PFSK-1 (cell line): Measurements from ENCODE around the gene FAH.

Experiments used
- FOXP2 ChIP-seq: optimal IDR thresholded peaks from 2 replicates; pipeline ENCODE3; 2011; ENCODE audit warnings: borderline replicate concordance, control low read depth, inconsistent platforms; ENCODE audit not compliant: insufficient read depth; ENCODE audit errors: extremely low read length, extremely low read depth
- POLR2AphosphoS5 ChIP-seq: IDR thresholded peaks from 2 replicates; pipeline ENCODE4 v1.6.1; 2012; ENCODE audit warnings: low read depth, mild to moderate bottlenecking, control low read depth, low read length, moderate library complexity
- REST ChIP-seq, 2 experiments: IDR thresholded peaks; 2 replicates each; pipeline versions ENCODE4 v1.6.1 to v1.8.0; 2011 to 2012; ENCODE audit warnings: low read depth in 2 of 2, low read length in 2 of 2, control low read depth in 1 of 2, inconsistent platforms in 1 of 2, mild to moderate bottlenecking in 1 of 2, moderate library complexity in 1 of 2; ENCODE audit not compliant: insufficient read depth in 1 of 2
- SIN3A ChIP-seq: IDR thresholded peaks from 2 replicates; pipeline ENCODE4 v1.6.1; 2012; ENCODE audit warnings: mild to moderate bottlenecking, low read length, moderate library complexity, borderline replicate concordance; ENCODE audit not compliant: insufficient read depth
- TAF1 ChIP-seq: IDR thresholded peaks from 2 replicates; pipeline ENCODE4 v1.6.1; 2012; ENCODE audit warnings: low read length, control low read depth, borderline replicate concordance; ENCODE audit not compliant: insufficient read depth

FAH gene

GRCh38 chr15:80107204-80107603 lies 45.6 kb upstream of the FAH start:
- no peak for TF ChIP-seq FOXP2
- TF ChIP-seq REST (IDR thresholded peaks at IDR 0.05; ENCODE audit: insufficient read depth in 1 of 2, low read depth in 2 of 2, low read length in 2 of 2), result no peak

GRCh38 chr15:80107774-80108173 lies 45.0 kb upstream of the FAH start:
- TF ChIP-seq FOXP2 (no peak), REST (IDR thresholded peaks at IDR 0.05; ENCODE audit: insufficient read depth in 1 of 2, low read depth in 2 of 2, low read length in 2 of 2) (no peak)

GRCh38 chr15:80109388-80109787 lies 43.4 kb upstream of the FAH start:
- TF ChIP-seq FOXP2, result no peak
- no peak for TF ChIP-seq TAF1
- no peak for TF ChIP-seq REST (IDR thresholded peaks at IDR 0.05; ENCODE audit: insufficient read depth in 1 of 2, low read depth in 2 of 2, low read length in 2 of 2)
- TF ChIP-seq SIN3A, result no peak
- TF ChIP-seq POLR2AphosphoS5, result no peak

- TF ChIP-seq SIN3A, result no peak
- TF ChIP-seq POLR2AphosphoS5, result no peak
- TF ChIP-seq REST (IDR thresholded peaks at IDR 0.05; ENCODE audit: insufficient read depth in 1 of 2, low read depth in 2 of 2, low read length in 2 of 2), result no peak
- no peak for TF ChIP-seq TAF1
- no peak for TF ChIP-seq FOXP2
Measured at GRCh38 chr15:80110920-80111319, 41.9 kb upstream of the FAH start.

- TF ChIP-seq FOXP2 (no peak), TAF1 (no peak), SIN3A (no peak), POLR2AphosphoS5 (no peak), REST (IDR thresholded peaks at IDR 0.05; ENCODE audit: insufficient read depth in 1 of 2, low read depth in 2 of 2, low read length in 2 of 2) (no peak)
Measured at GRCh38 chr15:80114114-80114513, 38.7 kb upstream of the FAH start.
